ENCODE measurements around the gene QPCTL. TPM values are rescaled to one million over a fixed set of nuclear protein-coding genes. Genes with fewer than 3 reads are reported as not detected.

The QPCTL gene
- total and polyA plus RNA-seq, 9 of the 15 experiments (the other 6 are each of a cell fraction or from before 2014, with no cell fraction given): 0.99 to 31.3 (median 12.7) TPM

GRCh38 chr19:45730368-45731288, 38.2 kb downstream of the QPCTL start, which contains the start of gene FBXO46 (continued):
- no peak for TF ChIP-seq ZNF609 (CRISPR knock-in tag; IDR thresholded peaks at IDR 0.05; ENCODE audit: borderline replicate concordance)
- TF ChIP-seq ILK (tag; IDR thresholded peaks at IDR 0.05; ENCODE audit: borderline replicate concordance, low read depth): no peak
- no peak for TF ChIP-seq ZNF277 (CRISPR knock-in tag; IDR thresholded peaks at IDR 0.05; ENCODE audit: borderline replicate concordance)
- TF ChIP-seq PKNOX1 (IDR thresholded peaks at IDR 0.05): no peak
- TF ChIP-seq CEBPG (CRISPR knock-in tag; IDR thresholded peaks at IDR 0.05): no peak
- peak in 1 of 2 experiments; percentile 38; a peak in 1 of 4 replicates for TF ChIP-seq CEBPG (tag; conservative IDR thresholded peaks at IDR 0.05 in 1 of 2, IDR thresholded peaks at IDR 0.05 in 1 of 2)
- no peak for TF ChIP-seq ZNF232 (CRISPR knock-in tag; IDR thresholded peaks at IDR 0.05)
- TF ChIP-seq SMAD2 (IDR thresholded peaks at IDR 0.05; ENCODE audit: low read depth, low read length): no peak
- TF ChIP-seq ZNF224 (CRISPR knock-in tag; IDR thresholded peaks at IDR 0.05): no peak
- TF ChIP-seq TCF7L2 (IDR thresholded peaks at IDR 0.05; ENCODE audit: low read depth, low read length): no peak
- no peak for TF ChIP-seq ZEB2 (IDR thresholded peaks at IDR 0.05)
- TF ChIP-seq ZNF280A (IDR thresholded peaks at IDR 0.05; ENCODE audit: low read depth, partially characterized antibody): no peak
- TF ChIP-seq PHF20 (IDR thresholded peaks at IDR 0.05; ENCODE audit: partially characterized antibody): peak; percentile 84
- TF ChIP-seq MED1 (CRISPR knock-in tag; IDR thresholded peaks at IDR 0.05; ENCODE audit: borderline replicate concordance): no peak
- no peak for TF ChIP-seq BACH1 (tag; IDR thresholded peaks at IDR 0.05)
- no peak for TF ChIP-seq DMBX1 (CRISPR knock-in tag; IDR thresholded peaks at IDR 0.05; ENCODE audit: borderline replicate concordance)
- TF ChIP-seq WHSC1 (IDR thresholded peaks at IDR 0.05; ENCODE audit: low read length): no peak

Data from K562 (cell line).